Measurements from ENCODE around the gene EYA4.

DNA sequence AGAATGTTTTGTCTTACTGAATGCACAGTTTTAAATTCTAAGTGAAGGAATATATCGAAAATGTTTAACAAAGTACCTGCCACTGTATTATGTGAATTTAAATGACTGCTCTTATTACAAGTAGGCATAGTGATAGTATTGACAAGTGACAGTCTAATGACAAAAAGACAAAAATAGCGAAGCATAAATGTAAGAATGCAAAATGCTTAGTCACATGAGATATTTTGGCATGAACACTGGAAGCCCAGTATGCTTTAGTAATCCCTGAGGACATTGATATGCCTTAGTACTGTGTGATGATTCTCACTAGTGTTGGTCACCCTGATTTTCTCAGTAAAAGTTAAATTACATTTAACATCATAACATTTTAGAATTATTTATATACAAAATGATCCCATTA lies 153.5 kb downstream of the EYA4 start:
- no peak for TF ChIP-seq SIN3A (IDR thresholded peaks at IDR 0.05; ENCODE audit: borderline replicate concordance, low read depth, low read length)
- no peak for TF ChIP-seq PBX3 (IDR thresholded peaks at IDR 0.05)
- TF ChIP-seq EP300 (IDR thresholded peaks at IDR 0.05; ENCODE audit: borderline replicate concordance in 1 of 2, low read depth in 1 of 2, low read length in 1 of 2): no peak
